ENCODE data around the gene PRRC2B.

- TF ChIP-seq POLR2A (IDR thresholded peaks at IDR 0.05; ENCODE audit: low read depth, low read length) (0 out of 2 replicates have a peak, but pooled peaks have one; percentile 22), POLR2AphosphoS5 (IDR thresholded peaks at IDR 0.05; ENCODE audit: low read depth, low read length) (no peak), TAF1 (IDR thresholded peaks at IDR 0.05; ENCODE audit: low read depth, low read length) (no peak), SPI1 (IDR thresholded peaks at IDR 0.05; ENCODE audit: low read depth, low read length) (peak; percentile 50; the same call in 1 of the 2 replicates)
These were observed 4.3 kb downstream of the PRRC2B start for GRCh38 chr9:131398204-131398603.

All from GM12891 (cell line).